Large intestine (tissue), 3 donors: ENCODE data around the gene FAM83C. TPM values are rescaled to one million over a fixed set of nuclear protein-coding genes. Genes with fewer than 3 reads are reported as not detected.
A peak's percentile ranks its signal among the peaks of the same experiment; 100 is the strongest.

Experiments used
- DNase-seq, 2 donors: peaks; one replicate each; pipeline versions ENCODE4 v3.0.0 to v3.0.0-alpha.2; 2013
- H3K27ac ChIP-seq: one replicate; pipeline ENCODE4 v1.5.1; 2013; ENCODE audit warnings: low read length
- H3K27me3 ChIP-seq: 2 replicates; pipeline ENCODE4 v1.6.1; 2013; ENCODE audit warnings: low read length; ENCODE audit not compliant: control insufficient read depth, insufficient read depth
- H3K36me3 ChIP-seq: 2 replicates; pipeline ENCODE4 v1.6.1; 2013; ENCODE audit warnings: low read length; ENCODE audit not compliant: control insufficient read depth, insufficient read depth
- H3K4me1 ChIP-seq: one replicate; pipeline ENCODE4 v1.6.1; 2013; ENCODE audit warnings: low read length; ENCODE audit not compliant: control insufficient read depth, insufficient read depth
- H3K4me3 ChIP-seq: one replicate; pipeline ENCODE4 v1.5.1; 2013; ENCODE audit warnings: low read length
- H3K9me3 ChIP-seq: one replicate; pipeline ENCODE4 v1.6.1; 2013; ENCODE audit warnings: mild to moderate bottlenecking, low read depth, low read length, moderate library complexity; ENCODE audit not compliant: control insufficient read depth
- WGBS: methylation state at CpG from one replicate; pipeline ENCODE4 v1.1.5; 2013; ENCODE audit warnings: low lambda C conversion rate; ENCODE audit not compliant: insufficient coverage; 5-methylcytosine and 5-hydroxymethylcytosine counted together
- polyA plus RNA-seq: library from polyadenylated mRNA; unstranded; fragments of 120-200 nt; gene quantifications from one replicate; pipeline ENCODE4 v1.2.1, GENCODE V29; 2013

Gene FAM83C
- polyA plus RNA-seq, 1 donor: 0.01 TPM

GRCh38 chr20:35248641-35249475 is 43.4 kb downstream of the FAM83C start:
- Histone ChIP-seq H3K36me3 (no peaks in the 10 kb centered on the region), H3K27me3 (no peaks in the 10 kb centered on the region), H3K9me3 (no peaks in the 10 kb centered on the region), H3K4me1 (no peaks in the 10 kb centered on the region), H3K27ac (no peak overlapping the region), H3K4me3 (no peak overlapping the region)
- WGBS: no CpG with 5 or more reads among the region's 9 CpGs
- no peak for DNase-seq

GRCh38 chr20:35246723-35247122 is 45.5 kb downstream of the FAM83C start:
- no peak overlapping the region for H3K4me3 ChIP-seq
- H3K9me3 ChIP-seq: no peaks in the 10 kb centered on the region
- H3K27me3 ChIP-seq: no peaks in the 10 kb centered on the region
- DNase-seq: peak in 1 of 2 donors; percentile 16
- WGBS: 80% methylated on average over 1 of the region's 12 CpGs
- H3K27ac ChIP-seq: no peak overlapping the region
- no peaks in the 10 kb centered on the region for H3K4me1 ChIP-seq
- no peaks in the 10 kb centered on the region for H3K36me3 ChIP-seq

GRCh38 chr20:35243986-35244385 is 48.2 kb downstream of the FAM83C start:
- no peaks in the 10 kb centered on the region for H3K27me3 ChIP-seq
- H3K36me3 ChIP-seq: no peaks in the 10 kb centered on the region
- H3K9me3 ChIP-seq: no peaks in the 10 kb centered on the region
- WGBS: no CpG with 5 or more reads among the region's 2 CpGs
- no peak overlapping the region for H3K4me3 ChIP-seq
- DNase-seq: no peak
- H3K4me1 ChIP-seq: no peaks in the 10 kb centered on the region
- H3K27ac ChIP-seq: no peak overlapping the region

- Histone ChIP-seq H3K4me1 (no peaks in the 10 kb centered on the region), H3K4me3 (no peak overlapping the region), H3K9me3 (no peaks in the 10 kb centered on the region), H3K36me3 (no peaks in the 10 kb centered on the region), H3K27ac (no peak overlapping the region), H3K27me3 (no peaks in the 10 kb centered on the region)
- WGBS: no CpG with 5 or more reads among the region's 2 CpGs
- DNase-seq: no peak
These were observed 48.9 kb downstream of the FAM83C start for GRCh38 chr20:35243317-35243716.

GRCh38 chr20:35240811-35241293 is 51.4 kb downstream of the FAM83C start:
- H3K27ac ChIP-seq: no peak overlapping the region
- H3K9me3 ChIP-seq: no peaks in the 10 kb centered on the region
- H3K4me1 ChIP-seq: no peaks in the 10 kb centered on the region
- H3K36me3 ChIP-seq: peaks cover 1% of the 10 kb centered on the region
- H3K4me3 ChIP-seq: no peak overlapping the region
- no peaks in the 10 kb centered on the region for H3K27me3 ChIP-seq
- no peak for DNase-seq
- no CpG with 5 or more reads among the region's 2 CpGs for WGBS

- H3K36me3 ChIP-seq: peaks cover 4% of the 10 kb centered on the region
These were observed 52.0 kb downstream of the FAM83C start for GRCh38 chr20:35240083-35240810.

GRCh38 chr20:35238735-35239134 is 53.5 kb downstream of the FAM83C start:
- Histone ChIP-seq H3K27me3 (no peaks in the 10 kb centered on the region), H3K4me3 (no peak overlapping the region), H3K4me1 (no peaks in the 10 kb centered on the region), H3K9me3 (no peaks in the 10 kb centered on the region), H3K36me3 (peaks cover 4% of the 10 kb centered on the region), H3K27ac (no peak overlapping the region)
- 90% methylated on average over 2 of the region's 5 CpGs for WGBS
- no peak for DNase-seq

More at GRCh38 chr20:35240083-35240810, 52.0 kb downstream of the FAM83C start:
- H3K27ac ChIP-seq: no peak overlapping the region
- H3K9me3 ChIP-seq: no peaks in the 10 kb centered on the region
- H3K4me1 ChIP-seq: no peaks in the 10 kb centered on the region
- no peaks in the 10 kb centered on the region for H3K27me3 ChIP-seq
- DNase-seq: no peak
- 64% methylated on average over 3 of the region's 5 CpGs for WGBS
- H3K4me3 ChIP-seq: no peak overlapping the region

- H3K36me3 ChIP-seq: peaks cover 4% of the 10 kb centered on the region
- H3K9me3 ChIP-seq: no peaks in the 10 kb centered on the region
- no peak overlapping the region for H3K4me3 ChIP-seq
- H3K27me3 ChIP-seq: no peaks in the 10 kb centered on the region
- no peak for DNase-seq
- 100% methylated on average over 2 of the region's 4 CpGs for WGBS
- no peak overlapping the region for H3K27ac ChIP-seq
- H3K4me1 ChIP-seq: no peaks in the 10 kb centered on the region
These were observed 54.1 kb downstream of the FAM83C start for GRCh38 chr20:35238170-35238569.

- H3K27me3 ChIP-seq: no peaks in the 10 kb centered on the region
- H3K27ac ChIP-seq: no peak overlapping the region
- no peak overlapping the region for H3K4me3 ChIP-seq
- no peaks in the 10 kb centered on the region for H3K4me1 ChIP-seq
- DNase-seq: no peak
- no peaks in the 10 kb centered on the region for H3K9me3 ChIP-seq
- H3K36me3 ChIP-seq: peaks cover 4% of the 10 kb centered on the region
These were observed 54.7 kb downstream of the FAM83C start for GRCh38 chr20:35237486-35237885.

GRCh38 chr20:35235881-35236280 is 56.3 kb downstream of the FAM83C start:
- WGBS: no CpG with 5 or more reads among the region's 6 CpGs

More at GRCh38 chr20:35235881-35236280, 56.3 kb downstream of the FAM83C start:
- Histone ChIP-seq H3K9me3 (no peaks in the 10 kb centered on the region), H3K27ac (no peak overlapping the region), H3K4me1 (no peaks in the 10 kb centered on the region), H3K4me3 (no peak overlapping the region), H3K27me3 (no peaks in the 10 kb centered on the region), H3K36me3 (peaks cover 4% of the 10 kb centered on the region)
- no peak for DNase-seq
